Measurements from ENCODE around the gene CYTH2.
"Not testable (repeated sequence)": the region's sequence is repeated elsewhere in the genome, so short reads cannot be mapped to it uniquely, and the experiment has no call there.

CYTH2 gene

DNA sequence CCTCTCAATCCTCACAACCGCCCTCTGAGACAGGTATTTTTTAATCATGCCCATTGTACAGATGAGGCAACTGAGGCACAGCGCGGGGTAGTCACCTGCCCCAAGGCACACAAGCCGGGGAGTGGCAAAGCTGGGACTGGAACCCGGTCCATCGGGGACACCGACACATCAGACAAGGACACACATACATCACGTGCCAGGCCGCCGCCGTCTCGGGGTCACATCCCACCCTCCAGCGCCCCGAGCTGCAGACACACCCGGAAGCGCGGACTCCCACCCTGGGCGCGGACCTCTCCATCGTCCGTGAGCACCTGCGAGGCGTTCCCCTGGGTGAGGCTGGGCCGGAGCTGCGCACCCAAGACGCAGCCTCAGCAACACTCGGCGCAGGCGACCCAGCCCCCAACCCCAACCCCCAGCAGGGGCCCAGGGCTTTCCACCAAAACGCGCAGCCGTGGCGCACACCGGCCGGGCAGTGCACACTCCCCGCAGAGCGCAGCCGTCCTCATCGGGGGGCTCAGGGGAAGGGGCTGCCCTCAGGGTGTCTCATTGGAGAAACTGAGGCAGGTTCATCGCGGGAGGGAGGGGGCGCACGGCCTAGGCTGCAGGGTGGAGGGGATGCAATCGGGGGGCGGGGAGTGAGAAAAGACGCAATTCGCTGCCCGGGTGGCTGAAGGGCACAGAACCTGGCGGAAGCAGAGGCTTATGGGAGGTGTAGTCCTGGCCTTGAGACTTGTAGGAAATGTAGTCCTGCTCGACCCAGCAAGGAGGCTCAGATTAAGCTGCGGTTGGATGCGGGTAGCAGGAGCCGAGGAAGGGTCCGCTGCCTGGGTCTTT lies 44.3 kb downstream of the CYTH2 start:
- DNase-seq: peak; percentile 45

GRCh38 chr19:48514123-48514458 lies 44.9 kb downstream of the CYTH2 start:
- no peak for DNase-seq

GRCh38 chr19:48516536-48516935 lies 47.4 kb downstream of the CYTH2 start:
- no peak for DNase-seq

DNA sequence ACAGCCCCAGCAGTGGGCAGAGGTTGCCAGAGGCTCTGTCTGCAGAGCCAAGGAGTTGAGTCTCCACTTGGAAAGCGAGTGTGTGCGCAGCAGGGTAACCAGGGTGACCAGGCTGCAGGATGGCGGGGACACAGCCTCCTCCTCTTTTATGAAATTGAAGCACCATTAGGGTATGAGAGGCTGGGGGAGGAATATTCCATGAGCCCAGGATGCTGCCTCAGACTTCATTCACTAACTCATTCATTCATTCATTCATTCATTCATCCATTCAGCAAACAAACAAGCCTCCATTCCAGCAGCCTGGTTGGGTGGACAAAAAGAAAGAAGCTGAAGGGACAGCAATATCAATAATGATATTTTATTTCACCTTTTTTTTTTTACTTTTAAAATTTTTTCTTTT lies 49.0 kb downstream of the CYTH2 start:
- DNase-seq: no peak

DNA sequence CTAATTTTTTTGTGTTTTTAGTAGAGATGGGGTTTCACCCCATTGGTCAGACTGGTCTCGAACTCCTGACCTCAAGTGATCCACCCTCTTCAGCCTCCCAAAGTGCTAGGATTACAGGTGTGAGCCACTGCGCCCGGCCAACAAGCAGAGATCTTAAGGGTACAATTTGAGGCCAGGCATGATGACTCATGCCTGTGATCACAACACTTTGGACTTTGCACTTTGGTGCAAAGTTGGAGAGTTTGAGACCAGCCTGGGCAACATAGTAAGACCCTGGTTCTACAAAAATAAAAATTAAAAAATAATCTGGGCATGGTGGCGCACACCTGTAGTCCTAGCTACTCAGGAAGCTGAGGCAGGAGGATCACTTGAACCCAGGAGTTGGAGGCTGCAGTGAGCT lies 50.3 kb downstream of the CYTH2 start:
- DNase-seq: not testable (repeated sequence)

DNA sequence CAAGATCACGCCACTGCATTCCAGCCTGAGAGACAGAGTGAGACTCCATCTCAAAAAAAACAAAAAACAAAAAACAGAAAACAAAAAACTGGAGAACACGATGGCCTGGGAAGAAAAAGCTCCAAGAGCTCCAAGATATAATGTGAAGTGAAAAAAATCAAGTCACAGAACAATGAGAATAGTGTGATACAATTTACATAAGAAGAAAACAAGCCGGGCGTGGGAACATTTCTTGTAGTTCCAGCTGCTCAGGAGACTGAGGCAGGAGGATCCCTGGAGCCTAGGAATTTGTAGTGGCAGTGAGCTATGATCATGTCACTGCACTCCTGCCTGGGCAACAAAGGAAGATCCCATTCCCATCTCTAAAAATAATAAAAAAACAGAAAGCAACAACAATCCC lies 51.0 kb downstream of the CYTH2 start:
- DNase-seq: no peak

- no peak for DNase-seq
Observed at GRCh38 chr19:48524221-48524620, 55.1 kb downstream of the CYTH2 start.

DNA sequence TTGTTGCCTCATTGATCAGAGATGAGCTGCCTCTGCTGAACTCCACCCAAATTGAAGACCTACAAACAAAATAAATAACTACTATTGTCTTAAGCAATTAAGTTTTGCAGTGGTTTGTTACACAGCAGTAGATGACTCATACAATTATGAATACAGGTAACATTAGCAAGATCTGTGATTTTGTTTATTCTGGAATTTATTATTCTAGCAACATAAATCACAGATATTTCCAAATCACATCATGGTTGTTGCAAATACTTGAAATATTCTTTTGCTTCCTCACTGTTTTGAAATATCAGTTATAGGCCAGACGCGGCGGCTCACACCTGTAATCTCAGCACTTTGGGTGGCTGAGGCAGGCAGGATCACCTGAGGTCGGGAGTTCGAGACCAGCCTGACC lies 55.6 kb downstream of the CYTH2 start:
- DNase-seq: no peak

DNA sequence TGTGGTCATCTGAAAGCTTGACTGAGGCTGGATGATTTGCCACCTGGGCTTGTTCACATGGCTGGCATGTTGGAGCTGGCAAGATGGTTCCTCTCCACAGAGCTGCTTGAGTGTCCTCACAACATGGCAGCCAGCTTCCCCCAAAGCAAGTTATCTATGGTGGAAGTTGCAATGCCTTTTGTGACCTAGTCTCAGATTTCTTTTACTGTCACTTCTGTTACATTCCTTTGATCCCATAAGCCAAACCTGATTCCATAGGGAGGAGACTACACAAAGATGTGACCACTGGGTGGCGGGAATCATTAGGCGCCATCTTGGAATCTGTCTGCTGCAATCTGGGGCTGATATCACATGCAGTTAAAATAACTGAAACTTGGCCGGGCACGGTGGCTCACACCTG lies 60.0 kb downstream of the CYTH2 start:
- DNase-seq: no peak

- DNase-seq: no peak
Observed at GRCh38 chr19:48530066-48530720, 61.0 kb downstream of the CYTH2 start.

DNA sequence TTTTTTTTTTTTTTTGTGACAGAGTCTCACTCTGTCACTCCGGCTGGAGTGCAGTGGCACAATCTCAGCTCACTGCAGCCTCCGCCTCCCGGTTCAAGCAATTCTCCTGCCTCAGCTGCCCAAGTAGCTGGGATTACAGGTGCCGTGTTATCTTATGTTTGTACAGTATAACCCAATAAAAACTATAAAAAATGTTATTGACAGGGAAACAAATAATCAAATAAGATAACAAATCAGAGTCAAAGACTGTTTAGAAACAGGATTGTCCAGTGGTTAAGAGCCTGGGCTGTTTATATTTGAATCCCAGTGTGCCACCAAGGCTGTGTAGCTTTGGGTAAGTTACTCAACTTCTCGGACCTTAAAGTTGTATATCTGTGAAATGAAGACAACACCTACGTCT lies 61.6 kb downstream of the CYTH2 start:
- no peak for DNase-seq

Data from KG1 (cell line).